Adipose tissue (tissue), 3 donors: ENCODE data around the gene PPIE. TPM values are rescaled to one million over a fixed set of nuclear protein-coding genes. Genes with fewer than 3 reads are reported as not detected.

ENCODE experiments used
- H3K27ac ChIP-seq: one replicate; pipeline ENCODE4 v1.5.1; 2013; ENCODE audit warnings: low read depth, low read length
- WGBS, 3 donors: extraction: QIAGEN DNeasy Blood & Tissue Kit; methylation state at CpG; one replicate each; pipeline ENCODE4 v1.1.7; 2013; 5-methylcytosine and 5-hydroxymethylcytosine counted together
- polyA plus RNA-seq, 3 donors: library from polyadenylated mRNA; stranded (reverse); fragments of 200-250 nt; gene quantifications; one replicate each; pipeline ENCODE4 v1.2.3, GENCODE V29; 2013
- donor health status: healthy with polysubstance abuse.
- donor health status: Bipolar disorder and iron deficiency.
- donor health status: healthy.

Gene PPIE
- 10 to 100 TPM; 38.3 to 46.0 (median 41.8) TPM for polyA plus RNA-seq

GRCh38 chr1:39738622-39739366 lies at the start of gene PPIE:
Gene PPIE (plus strand): TSS chr1:39738882. CDS start chr1:39738901, 19 bp downstream.
- no peak within 1 kb of the TSS for H3K27ac ChIP-seq
- WGBS, 3 donors = 1% methylated on average over 52 of the region's 52 CpGs

- WGBS, 3 donors = 65 to 85% (median 70%) methylated on average over 2 of the region's 2 CpGs
- H3K27ac ChIP-seq = no peak overlapping the region
Observed at GRCh38 chr1:39689214-39689613, 49.5 kb upstream of the PPIE start.

GRCh38 chr1:39689635-39690034 lies 49.0 kb upstream of the PPIE start:
- no peak overlapping the region for H3K27ac ChIP-seq

- 32 to 60% (median 43%) methylated on average over 2 of the region's 2 CpGs for WGBS, 3 donors
- no peak overlapping the region for H3K27ac ChIP-seq
Observed at GRCh38 chr1:39690225-39690624, 48.5 kb upstream of the PPIE start.

GRCh38 chr1:39690794-39691382 lies 47.8 kb upstream of the PPIE start:
- 12 to 20% (median 15%) methylated on average over 25 to 28 of the region's 28 CpGs for WGBS, 3 donors
- no peak overlapping the region for H3K27ac ChIP-seq

GRCh38 chr1:39691383-39692151 lies 47.1 kb upstream of the PPIE start, which contains the start of gene HPCAL4:
Gene HPCAL4 (minus strand): TSS chr1:39691433. CDS start chr1:39684603, 6,830 bp downstream.
- H3K27ac ChIP-seq = no peak within 1 kb of the TSS
- 2 to 4% (median 2%) methylated on average over 43 to 47 of the region's 47 CpGs for WGBS, 3 donors

- H3K27ac ChIP-seq = no peak overlapping the region
- 10 to 16% (median 11%) methylated on average over 56 of the region's 56 CpGs for WGBS, 3 donors
Observed at GRCh38 chr1:39692152-39693074, 46.3 kb upstream of the PPIE start.

GRCh38 chr1:39694026-39694425 lies 44.7 kb upstream of the PPIE start:
- H3K27ac ChIP-seq = no peak overlapping the region
- 84 to 100% (median 94%) methylated on average over 1 of the region's 1 CpG for WGBS, 3 donors

- 8 to 31% (median 15%) methylated on average over 1 of the region's 1 CpG for WGBS, 3 donors
Observed at GRCh38 chr1:39695016-39695415, 43.7 kb upstream of the PPIE start.

GRCh38 chr1:39696448-39696847 lies 42.2 kb upstream of the PPIE start:
- H3K27ac ChIP-seq = no peak overlapping the region
- WGBS, 3 donors = 32 to 63% (median 51%) methylated on average over 1 of the region's 1 CpG

More at GRCh38 chr1:39695016-39695415, 43.7 kb upstream of the PPIE start:
- no peak overlapping the region for H3K27ac ChIP-seq

- WGBS, 3 donors = 90 to 95% (median 94%) methylated on average over 4 of the region's 4 CpGs
Observed at GRCh38 chr1:39698568-39698967, 40.1 kb upstream of the PPIE start.

GRCh38 chr1:39699419-39699818 lies 39.3 kb upstream of the PPIE start:
- no peak overlapping the region for H3K27ac ChIP-seq
- 90 to 98% (median 96%) methylated on average over 2 of the region's 3 CpGs for WGBS, 3 donors

More at GRCh38 chr1:39698568-39698967, 40.1 kb upstream of the PPIE start:
- H3K27ac ChIP-seq = no peak overlapping the region

GRCh38 chr1:39700348-39700747 lies 38.3 kb upstream of the PPIE start:
- 58 to 65% (median 63%) methylated on average over 3 of the region's 3 CpGs for WGBS, 3 donors
- no peak overlapping the region for H3K27ac ChIP-seq

GRCh38 chr1:39701049-39701439 lies 37.6 kb upstream of the PPIE start:
- WGBS, 3 donors = 3 to 32% (median 24%) methylated on average over 12 of the region's 12 CpGs
- no peak overlapping the region for H3K27ac ChIP-seq

- H3K27ac ChIP-seq = no peak overlapping the region
- WGBS, 3 donors = 91 to 100% (median 98%) methylated on average over 1 of the region's 1 CpG
Observed at GRCh38 chr1:39704757-39705156, 33.9 kb upstream of the PPIE start.

GRCh38 chr1:39707506-39707905 lies 31.2 kb upstream of the PPIE start:
- no peak overlapping the region for H3K27ac ChIP-seq
- WGBS, 3 donors = 35 to 98% (median 97%) methylated on average over 4 of the region's 4 CpGs

GRCh38 chr1:39711104-39711965 lies 27.3 kb upstream of the PPIE start:
- no peak overlapping the region for H3K27ac ChIP-seq
- 77 to 80% (median 78%) methylated on average over 12 of the region's 12 CpGs for WGBS, 3 donors
